COLO668 (cell line): Measurements from ENCODE around the gene MAGI2.

Source experiments
- DNase-seq: peaks from one replicate; lab custom pipeline; 2025; ENCODE audit not compliant: unreplicated experiment; lab: John Stamatoyannopoulos, UW

Gene MAGI2

GRCh38 chr7:79272938-79273337 lies 180.5 kb downstream of the MAGI2 start:
- no peak for DNase-seq

GRCh38 chr7:79272066-79272669 lies 181.3 kb downstream of the MAGI2 start:
- no peak for DNase-seq

GRCh38 chr7:79268730-79269129 lies 184.7 kb downstream of the MAGI2 start:
- no peak for DNase-seq

GRCh38 chr7:79258826-79259225 lies 194.6 kb downstream of the MAGI2 start:
- DNase-seq: no peak

- no peak for DNase-seq
Observed at GRCh38 chr7:79257959-79258358, 195.5 kb downstream of the MAGI2 start.

- no peak for DNase-seq
Observed at GRCh38 chr7:79245623-79246249, 207.7 kb downstream of the MAGI2 start.

GRCh38 chr7:79244482-79244881 lies 209.0 kb downstream of the MAGI2 start:
- DNase-seq: no peak

GRCh38 chr7:79241288-79242060 lies 212.0 kb downstream of the MAGI2 start:
- no peak for DNase-seq

GRCh38 chr7:79240413-79240812 lies 213.1 kb downstream of the MAGI2 start:
- no peak for DNase-seq

GRCh38 chr7:79236352-79237028 lies 217.0 kb downstream of the MAGI2 start:
- DNase-seq: no peak

GRCh38 chr7:79227044-79227443 lies 226.4 kb downstream of the MAGI2 start:
- no peak for DNase-seq

GRCh38 chr7:79221211-79221610 lies 232.3 kb downstream of the MAGI2 start:
- no peak for DNase-seq

GRCh38 chr7:79217976-79218626 lies 235.4 kb downstream of the MAGI2 start:
- DNase-seq: no peak

- no peak for DNase-seq
Observed at GRCh38 chr7:79217468-79217867, 236.0 kb downstream of the MAGI2 start.

GRCh38 chr7:79216236-79216635 lies 237.2 kb downstream of the MAGI2 start:
- DNase-seq: no peak

GRCh38 chr7:79212334-79212733 lies 241.1 kb downstream of the MAGI2 start:
- no peak for DNase-seq

GRCh38 chr7:79211724-79212123 lies 241.7 kb downstream of the MAGI2 start:
- DNase-seq: no peak

- no peak for DNase-seq
Observed at GRCh38 chr7:79199961-79200360, 253.5 kb downstream of the MAGI2 start.

- DNase-seq: no peak
Observed at GRCh38 chr7:79199266-79199665, 254.2 kb downstream of the MAGI2 start.

GRCh38 chr7:79185605-79186004 lies 267.9 kb downstream of the MAGI2 start:
- no peak for DNase-seq

- DNase-seq: no peak
Observed at GRCh38 chr7:79182283-79182682, 271.2 kb downstream of the MAGI2 start.
